T-helper 1 cell treated with Interleukin-12 subunit alpha and Interleukin-12 subunit beta and Interleukin-4 antibody, amounts not matched to agents 30 μg/mL and 1 μg/mL, for 36 hours (primary cell): ENCODE measurements around the gene NFIX.

Experiments
- H3K27ac Mint-ChIP-seq: one replicate; pipeline ENCODE4 v1.8.0; 2021; ENCODE audit warnings: mild to moderate bottlenecking, mixed read lengths
- H3K27me3 Mint-ChIP-seq: one replicate; pipeline ENCODE4 v1.8.0; 2021; ENCODE audit warnings: low read depth, mixed read lengths
- H3K36me3 Mint-ChIP-seq: one replicate; pipeline ENCODE4 v1.8.0; 2021; ENCODE audit warnings: low read depth, mixed read lengths
- H3K4me1 Mint-ChIP-seq: one replicate; pipeline ENCODE4 v1.8.0; 2021; ENCODE audit warnings: low read depth, mixed read lengths
- H3K4me3 Mint-ChIP-seq: one replicate; pipeline ENCODE4 v1.8.0; 2021; ENCODE audit warnings: mild to moderate bottlenecking, moderate library complexity, mixed read lengths
- H3K9me3 Mint-ChIP-seq: one replicate; pipeline ENCODE4 v1.8.0; 2021; ENCODE audit warnings: mixed read lengths

Gene NFIX

GRCh38 chr19:13077240-13077639 is 82.0 kb downstream of the NFIX start:
- Mint-ChIP-seq H3K4me3 (no peak overlapping the region), H3K27me3 (no peaks in the 10 kb centered on the region), H3K9me3 (no peaks in the 10 kb centered on the region), H3K36me3 (no peaks in the 10 kb centered on the region), H3K4me1 (no peaks in the 10 kb centered on the region), H3K27ac (no peak overlapping the region)

GRCh38 chr19:13078381-13078780 is 83.1 kb downstream of the NFIX start:
- H3K27ac Mint-ChIP-seq = no peak overlapping the region
- H3K4me3 Mint-ChIP-seq = no peak overlapping the region
- no peaks in the 10 kb centered on the region for H3K36me3 Mint-ChIP-seq
- no peaks in the 10 kb centered on the region for H3K9me3 Mint-ChIP-seq
- H3K4me1 Mint-ChIP-seq = no peaks in the 10 kb centered on the region
- H3K27me3 Mint-ChIP-seq = no peaks in the 10 kb centered on the region

GRCh38 chr19:13078897-13079541 is 83.7 kb downstream of the NFIX start:
- Mint-ChIP-seq H3K4me3 (no peak overlapping the region), H3K27me3 (no peaks in the 10 kb centered on the region), H3K4me1 (no peaks in the 10 kb centered on the region), H3K36me3 (no peaks in the 10 kb centered on the region), H3K9me3 (no peaks in the 10 kb centered on the region), H3K27ac (no peak overlapping the region)

GRCh38 chr19:13079542-13079986 is 84.3 kb downstream of the NFIX start:
- H3K4me3 Mint-ChIP-seq = no peak overlapping the region
- no peak overlapping the region for H3K27ac Mint-ChIP-seq
- H3K27me3 Mint-ChIP-seq = peaks cover 3% of the 10 kb centered on the region
- H3K9me3 Mint-ChIP-seq = no peaks in the 10 kb centered on the region
- no peaks in the 10 kb centered on the region for H3K4me1 Mint-ChIP-seq
- H3K36me3 Mint-ChIP-seq = no peaks in the 10 kb centered on the region

- peaks cover 15% of the 10 kb centered on the region for H3K27me3 Mint-ChIP-seq
- no peaks in the 10 kb centered on the region for H3K36me3 Mint-ChIP-seq
- H3K4me1 Mint-ChIP-seq = no peaks in the 10 kb centered on the region
- H3K9me3 Mint-ChIP-seq = no peaks in the 10 kb centered on the region
- H3K4me3 Mint-ChIP-seq = no peak overlapping the region
- H3K27ac Mint-ChIP-seq = no peak overlapping the region
Measured at GRCh38 chr19:13082192-13083007, 87.1 kb downstream of the NFIX start.

GRCh38 chr19:13083008-13083404 is 87.7 kb downstream of the NFIX start:
- H3K4me1 Mint-ChIP-seq = no peaks in the 10 kb centered on the region
- H3K9me3 Mint-ChIP-seq = no peaks in the 10 kb centered on the region
- H3K4me3 Mint-ChIP-seq = no peak overlapping the region
- peaks cover 15% of the 10 kb centered on the region for H3K27me3 Mint-ChIP-seq
- H3K27ac Mint-ChIP-seq = no peak overlapping the region
- no peaks in the 10 kb centered on the region for H3K36me3 Mint-ChIP-seq

- Mint-ChIP-seq H3K36me3 (no peaks in the 10 kb centered on the region), H3K4me3 (no peak overlapping the region), H3K4me1 (no peaks in the 10 kb centered on the region), H3K9me3 (no peaks in the 10 kb centered on the region), H3K27ac (no peak overlapping the region), H3K27me3 (peaks cover 15% of the 10 kb centered on the region)
Measured at GRCh38 chr19:13083627-13084026, 88.4 kb downstream of the NFIX start.

GRCh38 chr19:13085666-13086065 is 90.4 kb downstream of the NFIX start:
- Mint-ChIP-seq H3K4me3 (no peak overlapping the region), H3K36me3 (no peaks in the 10 kb centered on the region), H3K27me3 (peaks cover 15% of the 10 kb centered on the region), H3K4me1 (no peaks in the 10 kb centered on the region), H3K27ac (no peak overlapping the region), H3K9me3 (no peaks in the 10 kb centered on the region)

- Mint-ChIP-seq H3K36me3 (no peaks in the 10 kb centered on the region), H3K4me3 (no peak overlapping the region), H3K27me3 (peaks cover 15% of the 10 kb centered on the region), H3K27ac (no peak overlapping the region), H3K9me3 (no peaks in the 10 kb centered on the region), H3K4me1 (no peaks in the 10 kb centered on the region)
Measured at GRCh38 chr19:13086341-13086740, 91.1 kb downstream of the NFIX start.

- Mint-ChIP-seq H3K4me3 (no peak overlapping the region), H3K27me3 (peaks cover 15% of the 10 kb centered on the region), H3K4me1 (no peaks in the 10 kb centered on the region), H3K36me3 (no peaks in the 10 kb centered on the region), H3K9me3 (no peaks in the 10 kb centered on the region), H3K27ac (no peak overlapping the region)
Measured at GRCh38 chr19:13087295-13087694, 92.0 kb downstream of the NFIX start.

- no peaks in the 10 kb centered on the region for H3K4me1 Mint-ChIP-seq
- no peaks in the 10 kb centered on the region for H3K9me3 Mint-ChIP-seq
- H3K36me3 Mint-ChIP-seq = no peaks in the 10 kb centered on the region
- peaks cover 15% of the 10 kb centered on the region for H3K27me3 Mint-ChIP-seq
- H3K27ac Mint-ChIP-seq = no peak overlapping the region
- no peak overlapping the region for H3K4me3 Mint-ChIP-seq
Measured at GRCh38 chr19:13087795-13088537, 92.7 kb downstream of the NFIX start.

GRCh38 chr19:13089139-13089856 is 94.0 kb downstream of the NFIX start:
- Mint-ChIP-seq H3K4me1 (peaks cover 2% of the 10 kb centered on the region), H3K9me3 (no peaks in the 10 kb centered on the region), H3K27me3 (peaks cover 19% of the 10 kb centered on the region), H3K4me3 (no peak overlapping the region), H3K27ac (no peak overlapping the region), H3K36me3 (no peaks in the 10 kb centered on the region)

- H3K4me3 Mint-ChIP-seq = no peak overlapping the region
- no peak overlapping the region for H3K27ac Mint-ChIP-seq
- H3K4me1 Mint-ChIP-seq = peaks cover 5% of the 10 kb centered on the region
- peaks cover 22% of the 10 kb centered on the region for H3K27me3 Mint-ChIP-seq
- H3K36me3 Mint-ChIP-seq = no peaks in the 10 kb centered on the region
- no peaks in the 10 kb centered on the region for H3K9me3 Mint-ChIP-seq
Measured at GRCh38 chr19:13089857-13090507, 94.7 kb downstream of the NFIX start.
